Mesothelial cell of epicardium (in vitro differentiated cells): ENCODE results near the gene NPSR1. TPM values are rescaled to one million over a fixed set of nuclear protein-coding genes. Genes with fewer than 3 reads are reported as not detected.
"Not testable (repeated sequence)": the region's sequence is repeated elsewhere in the genome, so short reads cannot be mapped to it uniquely, and the experiment has no call there.

Source experiments
- DNase-seq, 2 experiments: peaks; one replicate each; pipeline ENCODE4 v3.0.0; 2021; ENCODE audit warnings: low spot score in 2 of 2; ENCODE audit not compliant: unreplicated experiment in 2 of 2
- H3K27ac Mint-ChIP-seq: 2 replicates; pipeline ENCODE4 v1.8.0; 2021; ENCODE audit warnings: mixed read lengths
- H3K27me3 Mint-ChIP-seq: 2 replicates; pipeline ENCODE4 v1.8.0; 2021; ENCODE audit warnings: low read depth, mixed read lengths
- H3K36me3 Mint-ChIP-seq: 2 replicates; pipeline ENCODE4 v1.8.0; 2021; ENCODE audit warnings: mixed read lengths
- H3K4me1 Mint-ChIP-seq: 2 replicates; pipeline ENCODE4 v1.8.0; 2021; ENCODE audit warnings: mixed read lengths
- H3K4me3 Mint-ChIP-seq: 2 replicates; pipeline ENCODE4 v1.8.0; 2021; ENCODE audit warnings: mild to moderate bottlenecking, moderate library complexity, mixed read lengths
- H3K9me3 Mint-ChIP-seq: 2 replicates; pipeline ENCODE4 v1.8.0; 2021; ENCODE audit warnings: mixed read lengths
- total RNA-seq: library from RNA; stranded (reverse); gene quantifications from 3 replicates; pipeline ENCODE4 v1.2.1, GENCODE V29; 2021
- TF ChIP-seq, protein P1 (sequence below): fragments of 200-600 bp; sonication (generic); IDR thresholded peaks from one replicate; pipeline ENCODE4 v1.5.0; 2021; ENCODE audit warnings: antibody characterized with exemption; ENCODE audit not compliant: unreplicated experiment

The NPSR1 gene
- total RNA-seq, 1 donor from 2014 or later: not detected

DNA sequence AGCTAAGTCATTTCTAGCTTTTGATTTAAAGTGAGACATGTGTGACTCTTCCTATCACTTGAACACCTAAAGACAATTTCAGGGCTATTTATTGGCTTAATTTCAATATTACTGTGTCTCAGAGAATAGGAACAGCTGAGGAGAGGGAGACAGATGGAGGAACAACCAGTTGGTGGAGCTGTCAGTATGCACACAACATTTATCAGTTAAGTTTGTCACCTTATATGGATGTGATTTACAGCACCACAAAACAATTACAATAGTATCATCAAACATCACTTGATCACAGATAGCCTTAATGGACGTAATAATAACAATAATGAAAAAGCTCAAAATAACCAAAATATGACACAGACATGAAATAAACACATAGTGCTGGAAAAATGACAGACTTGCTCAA is 129.6 kb downstream of the NPSR1 start:
- DNase-seq: no peak
- H3K4me1 Mint-ChIP-seq: no peaks in the 10 kb centered on the region
- no peak overlapping the region for H3K4me3 Mint-ChIP-seq
- H3K27me3 Mint-ChIP-seq: peaks cover 2% of the 10 kb centered on the region
- TF ChIP-seq, protein P1, sequence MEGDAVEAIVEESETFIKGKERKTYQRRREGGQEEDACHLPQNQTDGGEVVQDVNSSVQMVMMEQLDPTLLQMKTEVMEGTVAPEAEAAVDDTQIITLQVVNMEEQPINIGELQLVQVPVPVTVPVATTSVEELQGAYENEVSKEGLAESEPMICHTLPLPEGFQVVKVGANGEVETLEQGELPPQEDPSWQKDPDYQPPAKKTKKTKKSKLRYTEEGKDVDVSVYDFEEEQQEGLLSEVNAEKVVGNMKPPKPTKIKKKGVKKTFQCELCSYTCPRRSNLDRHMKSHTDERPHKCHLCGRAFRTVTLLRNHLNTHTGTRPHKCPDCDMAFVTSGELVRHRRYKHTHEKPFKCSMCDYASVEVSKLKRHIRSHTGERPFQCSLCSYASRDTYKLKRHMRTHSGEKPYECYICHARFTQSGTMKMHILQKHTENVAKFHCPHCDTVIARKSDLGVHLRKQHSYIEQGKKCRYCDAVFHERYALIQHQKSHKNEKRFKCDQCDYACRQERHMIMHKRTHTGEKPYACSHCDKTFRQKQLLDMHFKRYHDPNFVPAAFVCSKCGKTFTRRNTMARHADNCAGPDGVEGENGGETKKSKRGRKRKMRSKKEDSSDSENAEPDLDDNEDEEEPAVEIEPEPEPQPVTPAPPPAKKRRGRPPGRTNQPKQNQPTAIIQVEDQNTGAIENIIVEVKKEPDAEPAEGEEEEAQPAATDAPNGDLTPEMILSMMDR: no peak
- peaks cover 17% of the 10 kb centered on the region for H3K9me3 Mint-ChIP-seq
- no peak overlapping the region for H3K27ac Mint-ChIP-seq
- no peaks in the 10 kb centered on the region for H3K36me3 Mint-ChIP-seq

DNA sequence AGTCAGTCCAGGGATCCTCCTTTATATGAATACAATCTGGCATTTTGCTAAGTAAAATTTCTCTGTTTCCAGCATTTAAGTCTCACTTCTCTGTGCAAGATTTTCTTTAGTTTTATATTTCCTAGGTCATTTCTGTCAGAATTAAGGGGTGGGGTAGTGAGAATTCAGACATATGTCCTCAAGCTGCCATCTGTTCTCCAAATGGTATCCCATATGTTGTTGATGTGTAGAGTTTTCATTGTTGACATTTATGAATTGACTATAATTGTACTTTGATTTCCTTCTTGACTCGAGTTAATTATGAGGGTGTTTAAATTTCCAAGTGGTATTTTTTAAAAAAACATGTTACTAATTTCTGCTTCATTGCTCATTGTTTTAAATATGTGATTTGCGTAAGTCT is 148.8 kb downstream of the NPSR1 start:
- H3K4me1 Mint-ChIP-seq: no peaks in the 10 kb centered on the region
- H3K9me3 Mint-ChIP-seq: peaks cover 10% of the 10 kb centered on the region
- no peak overlapping the region for H3K27ac Mint-ChIP-seq
- no peak overlapping the region for H3K4me3 Mint-ChIP-seq
- no peaks in the 10 kb centered on the region for H3K36me3 Mint-ChIP-seq
- H3K27me3 Mint-ChIP-seq: peaks cover 12% of the 10 kb centered on the region
- TF ChIP-seq, protein P1: no peak
- no peak for DNase-seq

DNA sequence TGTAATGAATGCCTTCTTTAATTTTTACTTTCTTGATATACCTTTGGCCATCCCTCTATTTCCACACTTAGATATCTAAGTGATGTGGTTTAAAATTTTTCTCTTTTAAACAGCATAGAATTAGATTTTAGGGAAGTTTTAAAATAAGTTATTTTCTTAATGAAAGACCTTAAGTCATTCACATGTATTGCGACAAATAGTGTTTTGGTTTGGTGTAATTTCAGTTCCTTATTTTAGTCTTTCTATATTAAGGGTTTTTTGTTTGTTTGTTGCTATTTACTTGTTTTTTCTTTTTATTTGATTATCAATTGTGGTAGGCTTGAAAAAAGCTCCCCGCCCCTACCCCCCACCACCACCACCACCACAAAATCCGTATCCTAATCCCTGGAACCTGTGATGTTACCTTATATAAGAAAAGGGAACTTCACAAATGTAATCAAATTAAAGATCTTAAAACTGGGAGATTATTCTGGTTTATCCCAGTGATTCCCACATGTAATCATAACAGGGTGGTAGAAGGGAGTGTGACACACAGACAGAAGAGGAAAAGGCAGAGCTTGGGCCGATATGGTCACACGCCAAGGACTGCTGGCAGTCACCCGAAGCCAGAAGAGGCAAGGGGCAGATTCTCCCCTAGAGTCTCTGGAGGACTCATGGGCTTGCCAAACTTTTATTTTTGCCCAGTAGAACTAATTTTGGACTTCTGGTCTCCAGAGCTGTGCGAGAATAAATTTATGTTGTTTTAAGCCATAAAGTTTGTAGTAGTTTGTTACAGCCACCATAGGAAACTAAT is 149.7 kb downstream of the NPSR1 start:
- Mint-ChIP-seq H3K4me1 (no peaks in the 10 kb centered on the region), H3K9me3 (peaks cover 14% of the 10 kb centered on the region), H3K36me3 (no peaks in the 10 kb centered on the region), H3K4me3 (no peak overlapping the region), H3K27ac (no peak overlapping the region), H3K27me3 (peaks cover 12% of the 10 kb centered on the region)
- TF ChIP-seq, protein P1: no peak
- DNase-seq: no peak

DNA sequence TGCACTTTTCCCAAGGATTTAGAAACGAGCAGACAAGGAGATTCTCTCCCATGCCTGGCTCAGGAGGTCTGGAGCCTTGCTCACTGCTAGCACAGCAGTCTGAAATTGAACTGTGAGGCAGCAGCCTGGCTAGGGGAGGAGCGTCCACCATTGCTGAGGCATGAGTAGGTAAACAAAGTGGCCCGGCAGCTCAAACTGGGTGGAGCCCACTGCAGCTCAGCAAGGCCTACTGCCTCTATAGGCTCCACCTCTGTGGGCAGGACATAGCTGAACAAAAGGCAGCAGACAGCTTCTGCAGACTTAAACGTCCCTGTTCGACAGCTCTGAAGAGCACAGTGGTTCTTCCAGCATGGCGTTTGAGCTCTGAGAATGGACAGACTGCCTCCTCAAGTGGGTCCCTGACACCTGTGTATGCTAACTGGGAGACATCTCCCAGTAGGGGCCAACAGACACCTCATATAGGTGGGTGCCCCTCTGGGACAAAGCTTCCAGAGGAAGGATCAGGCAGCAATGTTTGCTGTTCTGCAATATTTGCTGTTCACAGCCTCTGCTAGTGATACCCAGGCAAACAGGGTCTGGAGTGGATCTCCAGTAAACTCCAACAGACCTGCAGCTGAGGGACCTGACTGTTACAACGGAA is 156.3 kb downstream of the NPSR1 start:
- H3K4me1 Mint-ChIP-seq, H3K27ac Mint-ChIP-seq, DNase-seq, H3K36me3 Mint-ChIP-seq, H3K4me3 Mint-ChIP-seq, H3K27me3 Mint-ChIP-seq: not testable (repeated sequence)
- H3K9me3 Mint-ChIP-seq: peaks cover 19% of the 10 kb centered on the region

DNA sequence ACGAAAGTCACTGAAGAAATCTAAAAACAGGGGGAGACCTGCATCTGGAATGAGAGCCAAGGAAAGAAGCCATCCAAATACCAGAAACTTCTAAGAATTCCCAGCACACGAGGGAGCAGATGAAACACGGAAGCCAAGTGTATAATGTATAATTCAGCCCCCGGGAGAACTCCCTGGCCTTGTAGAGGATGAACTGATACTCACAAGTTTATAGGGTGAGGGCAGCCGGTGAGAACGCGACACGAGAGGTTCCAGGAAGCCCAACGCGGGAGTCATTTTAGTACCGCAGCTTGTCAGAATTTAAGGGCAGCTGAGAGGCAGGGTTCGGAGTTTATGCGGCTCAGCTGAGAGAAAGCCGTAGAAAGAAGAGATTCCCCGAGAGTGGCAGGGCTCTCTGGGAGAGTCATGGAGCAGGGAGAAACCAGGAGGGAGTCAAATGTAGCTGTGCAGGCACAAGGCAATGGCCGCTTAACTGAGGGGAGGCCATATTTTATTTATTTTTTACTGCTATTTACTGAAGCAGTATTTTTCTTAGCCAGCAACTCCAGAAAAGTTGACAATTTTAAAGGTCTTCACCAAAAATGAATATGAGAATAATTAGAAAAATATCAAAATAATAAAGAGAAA is 164.0 kb downstream of the NPSR1 start:
- Mint-ChIP-seq H3K27ac (no peak overlapping the region), H3K9me3 (peaks cover 11% of the 10 kb centered on the region), H3K36me3 (no peaks in the 10 kb centered on the region), H3K27me3 (peaks cover 9% of the 10 kb centered on the region), H3K4me1 (no peaks in the 10 kb centered on the region), H3K4me3 (no peak overlapping the region)
- TF ChIP-seq, protein P1: no peak
- no peak for DNase-seq
